GM12878 (cell line): ENCODE data around the gene NSD2. TPM values are rescaled to one million over a fixed set of nuclear protein-coding genes. Genes with fewer than 3 reads are reported as not detected.

Source experiments
- ATAC-seq: fragments of 200-7000 bp; cut with Tn5 transposase; 3 replicates; pipeline ENCODE4 v1.9.1; 2020; ENCODE audit warnings: mild to moderate bottlenecking, moderate library complexity
- BruUV-seq: library from RNA; stranded (reverse); fragments of 400-500 nt; replicated peaks from 2 replicates; lab custom pipeline; 2021; lab: Mats Ljungman, UMichigan
- CTCF ChIA-PET: fragments of 300-600 bp; sonication (Branson Sonifier 250); formaldehyde crosslinking; extraction: SDS; loops from one replicate; lab custom pipeline; 2021; ENCODE audit warnings: inconsistent platforms; lab: Yijun Ruan, JAX
- POLR2A ChIA-PET: fragments of 350-600 bp; formaldehyde crosslinking; extraction: SDS; loops from one replicate; lab custom pipeline; 2021; ENCODE audit warnings: inconsistent platforms; lab: Charles Lee
- RAD21 ChIA-PET: fragments of 300-600 bp; sonication (Branson Sonifier 250); formaldehyde crosslinking; loops from one replicate; lab custom pipeline; 2023; ENCODE audit warnings: antibody characterized with exemption; ENCODE audit not compliant: unreplicated experiment; lab: Charles Lee
- SMC1A ChIA-PET: fragments of 300-600 bp; sonication (Branson Sonifier 250); formaldehyde crosslinking; loops from one replicate; lab custom pipeline; 2023; ENCODE audit not compliant: unreplicated experiment, uncharacterized antibody; lab: Charles Lee
- DNase-seq: peaks from one replicate; pipeline ENCODE4 v3.0.0-alpha.2; 2011; ENCODE audit warnings: low read depth, low spot score
- FAIRE-seq: peaks from 3 replicates; lab custom pipeline; 2011; peaks lifted over from hg19 to GRCh38; lab: Jason Lieb, UNC
- H2AFZ ChIP-seq: 2 replicates; pipeline ENCODE4 v1.6.0; 2011; ENCODE audit warnings: low read depth, low read length, control low read depth; ENCODE audit not compliant: control insufficient read depth
- H3K27ac ChIP-seq: 2 replicates; pipeline ENCODE4 v1.5.1; 2011; ENCODE audit warnings: control low read depth; ENCODE audit not compliant: control insufficient read depth, insufficient read depth
- H3K27me3 ChIP-seq, 2 experiments: replicated peaks in 1 of 2; 2 replicates each; pipeline versions ENCODE4 v1.6.0 to v1.6.1; 2011; ENCODE audit warnings: low read length in 1 of 2; ENCODE audit not compliant: control insufficient read depth in 2 of 2, insufficient read depth in 2 of 2
- H3K36me3 ChIP-seq, 2 experiments: 2 replicates each; pipeline ENCODE4 v1.5.1; 2011; ENCODE audit warnings: low read length in 1 of 2; ENCODE audit not compliant: control insufficient read depth in 2 of 2, insufficient read depth in 2 of 2
- H3K4me1 ChIP-seq: 2 replicates; pipeline ENCODE4 v1.6.1; 2011; ENCODE audit warnings: mild to moderate bottlenecking, low read length, moderate library complexity, mixed read lengths; ENCODE audit not compliant: control insufficient read depth, insufficient read depth
- H3K4me2 ChIP-seq: 2 replicates; pipeline ENCODE4 v1.6.0; 2011; ENCODE audit warnings: control low read depth; ENCODE audit not compliant: control insufficient read depth, insufficient read depth
- H3K4me3 ChIP-seq: fragments of 200-600 bp; sonication (generic); 2 replicates; pipeline ENCODE4 v1.5.1; 2016
- H3K79me2 ChIP-seq: 2 replicates; pipeline ENCODE4 v1.6.0; 2011; ENCODE audit warnings: low read length; ENCODE audit not compliant: control insufficient read depth, insufficient read depth
- H3K9ac ChIP-seq: 2 replicates; pipeline ENCODE4 v1.8.0; 2011; ENCODE audit warnings: low read length, control low read depth, mixed read lengths; ENCODE audit not compliant: control insufficient read depth, insufficient read depth
- H3K9me3 ChIP-seq: replicated peaks from 3 replicates; pipeline ENCODE4 v1.5.1; 2011; ENCODE audit warnings: mild to moderate bottlenecking, low read length; ENCODE audit not compliant: control insufficient read depth, insufficient read depth
- H4K20me1 ChIP-seq: 2 replicates; pipeline ENCODE4 v1.6.0; 2011; ENCODE audit not compliant: control insufficient read depth, insufficient read depth
- DPF2 ChIP-seq: fragments of 450-650 bp; IDR thresholded peaks from 2 replicates; pipeline ENCODE4 v1.6.1; 2017; ENCODE audit warnings: mild to moderate bottlenecking
- IKZF2 ChIP-seq, 2 experiments: fragments of 450-650 bp; IDR thresholded peaks; 2 replicates each; pipeline ENCODE4 v1.6.1; 2017; ENCODE audit warnings: mild to moderate bottlenecking in 2 of 2, moderate library complexity in 2 of 2
- IRF5 ChIP-seq: fragments of 450-650 bp; IDR thresholded peaks from 2 replicates; pipeline ENCODE4 v1.6.1; 2017; ENCODE audit warnings: borderline replicate concordance
- MEF2B ChIP-seq: fragments of 450-650 bp; IDR thresholded peaks from 2 replicates; pipeline ENCODE4 v1.6.1; 2018; ENCODE audit warnings: mild to moderate bottlenecking, moderate library complexity; ENCODE audit not compliant: partially characterized antibody, poor library complexity, severe bottlenecking
- PML ChIP-seq: IDR thresholded peaks from 2 replicates; pipeline ENCODE4 v1.6.1; 2012; ENCODE audit warnings: low read length, inconsistent platforms
- POLR2A ChIP-seq: IDR thresholded peaks from 2 replicates; pipeline ENCODE4 v1.6.1; 2011; ENCODE audit warnings: low read depth, mild to moderate bottlenecking, low read length
- TCF7 ChIP-seq: IDR thresholded peaks from 2 replicates; pipeline ENCODE4 v1.6.1; 2014; ENCODE audit warnings: antibody characterized with exemption, borderline replicate concordance
- WRNIP1 ChIP-seq: IDR thresholded peaks from 2 replicates; pipeline ENCODE4 v1.6.1; 2011; ENCODE audit warnings: low read depth, low read length, improper control_type of control experiment, borderline replicate concordance
- WGBS: methylation state at CpG from one replicate; pipeline ENCODE4 v1.1.6; 2016; ENCODE audit warnings: low lambda C conversion rate; ENCODE audit not compliant: insufficient replicate concordance, insufficient coverage; ENCODE audit errors: missing lambda C conversion rate; 5-methylcytosine and 5-hydroxymethylcytosine counted together
- in situ Hi-C: fragments of 300-500 bp; cut with MboI; formaldehyde crosslinking; loops from 9 replicates; pipeline ENCODE4 v1.14.3; 2018; ENCODE audit warnings: mixed read lengths
- intact Hi-C: fragments of 100-400 bp; cut with micrococcal nuclease; formaldehyde crosslinking; loops from one replicate; pipeline ENCODE4 v1.14.2; 2022; ENCODE audit not compliant: unreplicated experiment
- polyA plus RNA-seq, 11 experiments: library from polyadenylated mRNA; depleted of rRNA in 4 of 11; unstranded in 6 of 11; stranded (reverse) in 5 of 11; fragments of >200 nt; fragmentation: Nextera tagmentation in 4 of 11; fragmentation: Illumina TruSeq in 1 of 11; extraction: Ambion mirVana in 4 of 11; extraction: Trizol in 1 of 11; gene quantifications; 1 replicate in 1 of 11; 2 replicates in 10 of 11; pipeline versions ENCODE4 v1.2.1 to v1.2.3, GENCODE V29; 2011 to 2016; ENCODE audit warnings: inconsistent platforms in 2 of 11, missing spikeins in 2 of 11, low read depth in 1 of 11
- total RNA-seq, 4 experiments: library from RNA; depleted of rRNA in 3 of 4; stranded (reverse); fragments of >200 nt in 3 of 4; fragmentation: Illumina TruSeq in 1 of 4; extraction: Trizol in 1 of 4; gene quantifications; 2 replicates each; pipeline versions ENCODE4 v1.2.1 to v1.2.3, GENCODE V29; 2013 to 2021

NSD2 gene
- total and polyA plus RNA-seq, 10 of the 15 experiments (the other 5 are each of a cell fraction or from before 2014, with no cell fraction given): 8.6 to 139 (median 67.2) TPM

GRCh38 chr4:1928356-1929239 is 57.4 kb downstream of the NSD2 start:
- H3K9ac ChIP-seq: no peak overlapping the region
- 96% methylated on average over 13 of the region's 13 CpGs for WGBS
- ChIA-PET POLR2A (no interaction called here), CTCF (interaction anchor here (0.8 to 1.0 kb wide), 2 partner anchors 23 to 235 kb away, joined by 3 read pairs; no protein-coding TSS in a partner anchor), RAD21 (no interaction called here), SMC1A (interaction anchor here (0.9 kb wide), 1 partner anchor 202 kb away, joined by 3 read pairs; no protein-coding TSS in a partner anchor)
- in situ Hi-C loops (no loop called here), intact Hi-C loops (no loop called here)
- H3K79me2 ChIP-seq: no peaks in the 10 kb centered on the region
- no peak overlapping the region for H3K4me2 ChIP-seq
- H3K4me3 ChIP-seq: no peak overlapping the region
- H3K27ac ChIP-seq: no peak overlapping the region
- no peaks in the 10 kb centered on the region for H4K20me1 ChIP-seq
- no TSS peak for BruUV-seq
- peaks cover 23 to 34% of the 10 kb centered on the region in 2 experiments for H3K36me3 ChIP-seq
- H2AFZ ChIP-seq: no peak overlapping the region
- FAIRE-seq (no peak), ATAC-seq (no peak), DNase-seq (no peak)
- no peak for TF ChIP-seq DPF2
- peak; percentile 18; the same call in 1 of the 2 replicates for TF ChIP-seq POLR2A
- no peak for TF ChIP-seq IKZF2 (IDR thresholded peaks at IDR 0.05)
- no peak for TF ChIP-seq WRNIP1
- no peaks in the 10 kb centered on the region for H3K27me3 ChIP-seq
- H3K9me3 ChIP-seq: no peaks in the 10 kb centered on the region
- H3K4me1 ChIP-seq: no peaks in the 10 kb centered on the region

- no peak for FAIRE-seq
- Histone ChIP-seq H3K9ac (no peak overlapping the region), H3K4me1 (no peaks in the 10 kb centered on the region), H3K27ac (no peak overlapping the region), H3K79me2 (no peaks in the 10 kb centered on the region), H2AFZ (no peak overlapping the region), H3K4me3 (no peak overlapping the region), H3K4me2 (no peak overlapping the region), H4K20me1 (no peaks in the 10 kb centered on the region), H3K27me3 (no peaks in the 10 kb centered on the region), H3K9me3 (no peaks in the 10 kb centered on the region), H3K36me3 (peaks cover 16 to 32% of the 10 kb centered on the region in 2 experiments)
- intact Hi-C loops (no loop called here), in situ Hi-C loops (no loop called here)
- SMC1A ChIA-PET: no interaction called here
- no peak for DNase-seq
- BruUV-seq: no TSS peak
- RAD21 ChIA-PET: interaction anchor here (0.6 kb wide), 1 partner anchor 57 kb away, joined by 3 read pairs; no protein-coding TSS in a partner anchor
- no peak for ATAC-seq
- WGBS: 91% methylated on average over 11 of the region's 13 CpGs
- peak; percentile 20; the same call in 1 of the 2 replicates for TF ChIP-seq POLR2A
- no peak for TF ChIP-seq IRF5
- no peak for TF ChIP-seq PML
- no peak for TF ChIP-seq TCF7
- no peak for TF ChIP-seq MEF2B
- CTCF ChIA-PET: no interaction called here
- POLR2A ChIA-PET: no interaction called here
Observed at GRCh38 chr4:1932736-1933135, 61.5 kb downstream of the NSD2 start.
